AG08395 (cell line): ENCODE data around the gene TIMP2.
"Not testable (repeated sequence)": the region's sequence is repeated elsewhere in the genome, so short reads cannot be mapped to it uniquely, and the experiment has no call there.

Experiments
- DNase-seq: peaks from one replicate; pipeline ENCODE4 v3.0.0; 2012; ENCODE audit warnings: mixed read lengths, low spot score

The TIMP2 gene

DNA sequence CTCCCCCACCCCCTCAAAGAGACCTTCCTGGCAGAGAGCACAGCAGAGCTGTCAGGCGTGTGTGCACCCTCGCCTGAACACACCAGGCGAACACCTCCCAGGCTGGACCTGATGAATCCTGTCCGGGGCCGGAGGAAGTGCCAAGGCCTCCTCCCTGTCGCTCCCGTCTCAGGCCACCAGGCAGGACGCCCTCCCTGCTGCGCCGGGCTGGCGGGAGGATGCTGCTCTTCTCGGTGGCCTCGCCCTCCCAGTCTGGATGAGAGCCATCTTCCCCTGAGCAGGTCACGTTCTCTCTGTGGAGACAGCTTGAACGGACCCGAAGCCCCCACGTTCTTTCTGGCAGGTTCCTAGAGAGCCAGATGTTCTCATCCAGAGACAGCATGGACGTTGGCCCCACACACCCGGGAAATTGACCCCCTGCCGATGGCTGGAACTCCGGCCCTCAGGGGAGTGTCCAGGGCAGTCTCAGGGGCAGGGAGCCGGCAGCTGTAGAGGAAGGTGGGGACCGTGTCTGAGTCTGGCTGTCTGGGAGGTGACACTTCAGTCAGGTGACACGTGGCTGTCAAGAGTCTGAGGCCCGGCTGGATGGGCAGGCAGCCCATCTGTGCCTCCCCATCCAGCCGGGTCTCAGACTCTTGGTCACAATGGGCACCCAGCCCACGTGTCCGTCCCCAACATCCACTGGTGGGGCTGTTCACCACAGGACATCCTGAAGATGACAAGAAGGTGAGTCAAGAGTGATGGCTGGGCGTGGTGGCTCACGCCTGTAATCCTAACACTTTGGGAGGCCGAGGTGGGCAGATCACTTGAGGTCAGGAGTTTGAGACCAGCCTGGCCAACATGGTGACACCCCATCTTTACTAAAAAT, 5.0 kb upstream of the TIMP2 start:
- no peak for DNase-seq

DNA sequence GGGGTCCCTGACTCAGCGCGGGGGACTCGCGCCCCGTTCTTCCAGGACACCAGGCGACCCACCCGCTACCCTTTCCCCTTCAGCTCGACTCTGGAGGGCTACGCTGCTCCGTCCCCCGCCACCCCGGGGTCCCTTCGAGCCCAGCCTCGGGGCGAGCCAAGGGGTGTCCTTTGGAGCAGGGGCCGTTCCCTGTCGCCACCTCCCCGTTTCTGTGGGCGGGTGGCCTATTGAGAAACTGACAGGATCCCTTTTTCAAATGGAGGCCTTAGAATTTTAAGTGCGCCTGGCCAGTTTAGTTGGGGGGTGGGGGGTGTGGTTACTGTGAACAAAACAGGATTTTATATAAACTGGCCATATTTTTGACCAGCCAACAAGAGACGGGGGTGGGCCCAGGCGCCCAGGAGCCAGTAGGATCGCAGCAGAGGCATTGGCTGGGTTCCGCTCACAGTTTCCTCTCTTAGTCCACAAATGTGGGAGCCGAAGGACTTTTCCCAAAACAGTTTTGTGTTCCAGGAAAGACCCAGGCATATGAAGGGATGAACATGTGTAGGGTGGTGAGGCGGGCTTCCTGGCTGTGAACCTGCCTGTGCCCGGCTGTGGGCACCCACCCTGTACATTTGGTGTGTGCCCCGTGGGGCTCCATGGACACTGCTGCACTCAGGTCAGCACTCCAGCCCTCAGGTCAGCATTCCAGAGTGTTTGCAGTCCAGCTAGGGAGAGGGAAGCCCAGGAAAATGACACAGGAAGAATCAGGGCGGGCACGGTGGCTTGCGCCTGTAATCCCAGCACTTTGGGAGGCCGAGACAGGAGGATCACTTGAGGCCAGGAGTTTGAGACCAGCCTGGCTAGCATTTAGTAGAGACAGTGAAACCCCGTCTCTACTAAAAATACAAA, 722 bp upstream of the TIMP2 start:
- DNase-seq = peak; percentile 91

- DNase-seq = peak; percentile 38
Observed at GRCh38 chr17:78924481-78925151, 571 bp downstream of the TIMP2 start.

DNA sequence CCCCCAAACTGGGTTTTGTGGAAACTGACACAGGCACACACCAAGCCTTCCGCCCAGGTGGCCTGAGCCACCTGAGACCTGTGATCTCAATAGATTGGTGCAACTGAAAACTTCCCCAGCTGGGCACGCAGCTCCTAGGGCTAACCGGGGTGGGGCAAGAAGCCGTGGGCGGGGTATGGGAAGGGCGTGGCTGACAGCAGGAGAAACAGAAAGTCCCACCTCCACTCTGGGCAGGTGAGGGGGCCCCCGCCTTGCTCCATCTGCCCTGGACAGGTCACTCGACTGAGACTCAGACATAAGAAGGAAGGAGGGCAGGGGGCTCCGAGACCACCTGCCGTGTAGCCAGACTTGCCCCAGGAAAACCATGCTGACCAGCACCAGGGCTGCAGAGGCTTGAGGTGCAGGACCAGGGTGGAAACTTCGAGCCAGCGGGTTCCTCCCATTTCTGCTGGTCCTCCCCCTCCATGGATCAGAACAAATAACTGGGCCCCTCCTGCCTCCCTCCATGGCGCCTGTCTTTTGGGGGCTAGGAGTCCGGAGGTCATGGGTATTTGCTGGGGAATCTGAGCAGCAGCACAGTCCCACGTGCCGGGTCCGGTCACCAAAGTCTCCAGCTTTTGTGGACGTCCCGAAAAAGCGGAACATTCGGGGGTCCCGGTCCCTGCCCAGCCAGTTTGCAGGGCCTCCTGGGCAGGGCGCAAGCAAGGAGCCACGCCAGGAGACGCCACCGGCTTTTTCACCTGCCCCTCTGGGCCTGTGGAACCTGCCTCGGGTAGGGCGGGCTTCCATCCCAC, 1.3 kb downstream of the TIMP2 start:
- DNase-seq = peak; percentile 28

DNA sequence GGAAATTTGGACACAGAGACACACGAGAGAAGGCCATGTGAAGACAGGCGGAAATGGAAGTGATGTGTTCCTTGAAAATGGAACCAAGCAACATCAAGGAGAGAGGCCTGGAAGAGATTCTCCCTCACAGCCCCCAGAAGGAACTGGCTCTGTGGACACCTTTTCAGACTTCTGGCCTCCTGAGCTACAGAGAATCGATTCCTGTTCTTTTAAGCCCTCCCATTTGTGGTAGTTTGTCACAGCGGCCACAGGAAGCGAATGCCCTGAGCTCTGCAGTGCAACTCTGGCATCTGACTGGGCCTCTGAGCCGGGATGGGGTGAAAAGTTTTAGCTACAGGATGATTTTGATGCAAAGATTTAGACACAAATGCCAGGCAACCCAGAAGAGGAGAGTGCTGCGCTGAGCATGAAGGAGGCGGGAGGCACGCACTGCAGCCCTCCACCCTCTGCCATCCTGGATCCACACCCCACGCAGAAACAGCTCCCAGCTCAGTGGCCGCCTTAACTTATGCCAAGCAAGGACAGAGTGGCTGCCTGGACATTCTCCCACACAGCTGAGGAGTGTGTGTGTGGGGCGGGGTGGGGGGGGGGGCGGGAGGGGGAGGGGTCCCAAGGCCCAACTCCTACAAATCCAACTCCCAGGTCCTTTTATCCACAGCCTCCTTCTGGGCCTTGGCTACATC, 2.2 kb downstream of the TIMP2 start:
- DNase-seq = no peak

- DNase-seq = no peak
Observed at GRCh38 chr17:78921437-78921971, 3.7 kb downstream of the TIMP2 start.

- DNase-seq = no peak
Observed at GRCh38 chr17:78920528-78920927, 4.7 kb downstream of the TIMP2 start.

DNA sequence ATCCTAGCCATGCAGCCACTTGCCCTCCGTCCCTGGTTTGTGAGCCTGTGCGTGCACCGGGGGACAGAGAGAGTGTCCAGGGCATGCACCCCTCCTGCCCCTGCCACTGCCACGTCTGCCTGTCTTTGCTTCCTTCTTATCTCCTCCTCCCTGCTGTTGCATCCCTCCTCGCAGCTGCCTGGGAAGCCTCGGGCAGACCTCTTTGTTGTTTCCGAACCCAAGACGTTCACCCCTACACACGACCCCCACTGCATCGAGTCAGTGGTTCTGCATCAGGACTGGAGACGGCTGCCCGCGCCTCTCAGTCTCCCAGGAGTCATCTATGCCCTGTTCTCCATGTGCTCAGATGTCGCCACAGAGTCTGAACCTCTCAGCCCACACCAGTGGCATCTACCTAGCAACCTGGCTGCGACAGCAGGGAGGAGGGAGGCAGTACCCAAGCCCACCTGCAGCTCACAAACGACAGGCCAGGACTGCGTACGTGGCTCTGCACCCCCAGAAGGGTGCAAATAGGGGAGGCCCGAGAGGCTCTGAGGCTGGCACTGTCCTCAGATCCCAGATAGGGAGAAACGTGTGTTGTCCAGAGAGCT, 5.2 kb downstream of the TIMP2 start:
- no peak for DNase-seq

- no peak for DNase-seq
Observed at GRCh38 chr17:78918979-78919378, 6.2 kb downstream of the TIMP2 start.

DNA sequence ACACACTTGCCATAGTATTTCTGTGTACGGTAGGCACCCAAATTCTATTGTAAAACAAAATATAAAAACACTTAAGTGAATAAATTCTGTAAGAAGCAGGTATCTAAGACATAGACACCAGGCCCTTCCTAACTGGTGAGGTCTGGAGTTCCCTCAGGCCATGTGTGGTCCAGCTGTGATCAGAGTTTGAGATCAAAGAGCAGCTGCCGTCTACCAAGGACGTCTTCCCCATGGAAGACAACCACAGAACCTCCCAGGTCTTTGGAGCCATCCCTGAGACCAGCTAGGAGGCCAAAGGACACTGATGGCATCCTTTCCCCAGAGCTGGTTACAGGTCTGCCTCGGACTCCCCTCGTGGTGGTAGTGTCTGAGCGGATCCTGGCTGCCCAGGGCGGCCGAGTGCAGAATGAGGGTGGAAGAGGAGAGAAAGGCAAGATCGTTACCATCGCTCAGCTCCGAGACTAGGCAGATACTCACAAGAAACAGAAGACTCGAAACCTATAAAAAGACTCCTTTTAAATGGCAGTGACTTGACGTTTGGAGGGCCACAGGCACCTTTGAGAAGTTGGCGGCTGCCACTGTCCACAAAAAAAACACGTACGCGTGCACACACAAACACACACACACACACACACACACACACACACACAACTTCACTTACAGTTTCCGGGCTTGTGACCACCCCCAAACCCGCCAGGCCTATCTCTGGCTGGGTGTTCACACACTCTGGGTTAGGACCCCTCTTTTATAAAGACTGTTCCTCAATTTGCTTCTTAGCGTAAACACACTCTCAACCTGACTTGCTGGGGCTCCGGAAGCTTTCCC, 7.5 kb downstream of the TIMP2 start:
- no peak for DNase-seq

DNA sequence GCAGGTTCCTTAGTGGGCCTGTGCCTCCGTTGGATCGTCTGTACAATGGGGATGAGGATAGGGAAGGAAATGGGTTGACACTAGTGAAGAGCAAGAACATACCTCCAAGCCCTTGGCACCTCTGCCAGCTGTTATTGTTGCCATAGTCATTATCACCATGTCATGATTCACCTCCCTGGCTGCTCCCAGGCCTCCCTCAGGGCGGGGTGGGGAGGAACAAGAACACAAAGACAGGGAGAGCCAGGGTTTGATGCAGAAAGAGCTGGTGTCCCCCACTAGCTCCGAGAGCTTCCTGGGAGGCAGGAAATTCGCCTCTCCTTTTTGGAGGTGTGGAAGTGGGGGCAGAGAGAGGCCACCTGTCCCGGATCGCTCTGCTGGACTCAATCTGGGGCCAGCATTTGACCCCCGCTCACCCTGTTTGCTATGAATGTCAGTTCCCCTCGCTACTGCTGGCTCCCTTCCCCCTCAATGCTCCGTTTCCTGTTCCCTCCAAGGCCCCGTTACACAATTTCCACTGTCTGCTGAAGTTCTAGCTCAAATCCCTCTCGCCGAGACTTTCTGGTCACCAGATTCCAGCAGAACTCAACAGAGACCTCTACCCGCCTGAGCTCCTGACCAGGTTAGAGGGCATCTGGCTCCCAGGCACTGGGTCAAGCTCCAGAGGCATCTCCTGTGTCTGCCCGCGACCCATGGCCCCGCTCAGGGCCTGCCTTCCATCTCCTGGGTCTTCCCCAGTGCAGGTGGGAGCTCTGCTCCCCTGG, 9.1 kb downstream of the TIMP2 start:
- DNase-seq = peak; percentile 65

DNA sequence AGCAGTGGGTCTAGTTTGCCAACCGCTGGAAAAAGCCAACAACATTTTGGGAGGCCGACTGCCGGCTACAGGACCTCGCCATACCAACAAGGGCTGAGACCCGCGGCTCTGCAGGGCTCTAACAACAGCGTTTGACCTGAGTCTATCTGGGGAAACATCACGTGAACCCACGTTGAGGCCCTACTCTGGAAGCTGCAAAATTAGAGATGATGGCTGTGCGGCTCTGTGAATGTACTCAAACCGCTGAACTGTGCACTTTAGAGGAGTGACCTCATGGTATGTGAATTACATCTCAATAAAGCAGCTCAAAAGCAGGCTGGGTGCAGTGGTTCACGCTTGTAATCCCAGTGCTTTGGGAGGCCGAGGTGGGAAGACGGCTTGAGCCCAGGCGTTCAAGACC, 12.1 kb downstream of the TIMP2 start:
- DNase-seq = no peak

- DNase-seq = no peak
Observed at GRCh38 chr17:78912082-78912481, 13.1 kb downstream of the TIMP2 start.

DNA sequence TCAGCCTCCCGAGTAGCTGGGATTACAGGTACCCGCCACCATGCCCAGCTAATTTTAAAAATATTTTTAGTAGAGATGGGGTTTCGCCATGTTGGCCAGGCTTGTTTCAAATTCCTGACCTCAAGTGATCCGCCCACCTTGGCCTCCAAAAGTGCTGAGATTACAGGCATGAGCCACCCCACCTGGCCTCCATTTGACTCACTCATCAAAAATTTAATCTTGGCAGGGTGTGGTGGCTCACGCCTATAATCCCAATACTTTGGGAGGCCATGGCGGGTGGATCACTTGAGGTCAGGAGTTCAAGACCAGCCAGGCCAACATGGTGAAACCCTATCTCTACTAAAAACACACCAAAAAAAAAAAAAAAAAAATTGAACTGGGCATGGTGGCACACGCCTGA, 13.6 kb downstream of the TIMP2 start:
- not testable (repeated sequence) for DNase-seq

DNA sequence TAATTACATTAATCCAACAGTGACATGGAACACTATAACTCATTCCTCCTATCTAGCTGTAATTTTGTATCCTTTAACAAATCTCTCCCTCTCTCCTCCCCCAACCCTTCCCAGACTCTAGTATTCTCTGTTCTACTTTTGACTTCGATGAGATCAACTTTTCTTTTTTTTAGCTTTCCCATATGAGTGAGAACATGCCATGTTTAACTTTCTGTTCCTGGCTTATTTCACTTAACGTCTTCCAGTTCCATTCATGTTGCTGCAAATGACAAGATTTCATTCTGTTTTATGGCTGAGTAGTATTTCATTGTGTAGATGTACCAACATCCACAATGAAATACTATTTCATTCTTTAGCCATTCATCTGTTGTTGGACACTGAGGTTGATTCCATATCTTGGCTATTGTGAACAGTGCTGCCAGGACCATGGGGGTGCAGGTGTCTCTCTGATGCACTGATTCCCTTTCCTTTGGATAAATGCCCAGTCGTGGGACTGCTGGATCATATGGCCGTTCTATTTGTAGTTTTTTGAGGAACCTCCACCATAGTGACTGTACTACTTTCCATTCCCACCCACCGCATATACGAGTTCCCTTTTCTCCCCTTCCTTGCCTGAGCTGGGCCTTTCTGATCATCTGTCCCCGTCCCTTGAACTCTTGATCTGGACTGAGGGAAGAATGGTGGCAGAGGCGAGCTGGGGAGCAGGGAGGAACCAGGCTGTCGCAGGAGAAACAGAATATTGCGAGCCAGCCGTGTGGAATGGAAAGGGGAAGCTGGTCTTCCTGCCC, 14.5 kb downstream of the TIMP2 start:
- no peak for DNase-seq

DNA sequence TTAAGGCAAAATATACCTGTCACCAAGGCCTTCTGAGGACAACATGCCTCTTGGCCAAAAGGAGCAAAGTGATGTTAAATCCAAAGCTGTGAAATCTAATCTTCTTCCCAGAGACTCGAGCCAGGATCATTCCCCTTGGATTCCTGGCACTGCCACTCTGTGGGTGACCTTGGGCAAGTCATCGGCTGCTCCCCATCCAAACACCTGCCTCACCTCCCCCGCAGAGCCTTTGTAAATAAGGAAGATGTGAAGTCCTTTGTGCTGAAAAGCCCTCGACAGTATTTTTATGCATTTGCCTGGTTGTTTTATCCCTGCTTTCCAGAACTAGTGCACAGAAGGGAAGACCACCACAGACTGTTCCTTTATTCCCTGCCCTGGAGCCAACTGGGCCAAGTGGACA, 16.8 kb downstream of the TIMP2 start:
- no peak for DNase-seq

DNA sequence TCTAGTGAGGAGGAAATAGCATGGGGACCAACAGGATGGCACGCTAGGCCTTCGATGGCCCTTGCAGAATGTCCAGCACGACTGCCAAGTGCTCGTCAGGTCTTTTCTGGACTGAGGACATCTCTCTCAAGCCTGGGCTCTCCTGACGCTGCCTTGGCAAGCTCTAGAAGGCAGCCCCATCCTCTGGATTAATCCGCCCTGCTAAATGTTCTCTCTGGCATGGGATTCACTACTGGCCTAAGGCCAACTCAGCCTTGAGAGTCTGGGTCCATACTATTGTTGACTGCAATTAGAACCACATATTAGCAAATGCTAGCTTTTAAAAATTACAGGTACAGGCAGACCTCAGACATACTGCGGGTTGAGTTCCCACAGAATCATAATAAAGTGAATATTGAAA, 19.6 kb downstream of the TIMP2 start:
- no peak for DNase-seq

DNA sequence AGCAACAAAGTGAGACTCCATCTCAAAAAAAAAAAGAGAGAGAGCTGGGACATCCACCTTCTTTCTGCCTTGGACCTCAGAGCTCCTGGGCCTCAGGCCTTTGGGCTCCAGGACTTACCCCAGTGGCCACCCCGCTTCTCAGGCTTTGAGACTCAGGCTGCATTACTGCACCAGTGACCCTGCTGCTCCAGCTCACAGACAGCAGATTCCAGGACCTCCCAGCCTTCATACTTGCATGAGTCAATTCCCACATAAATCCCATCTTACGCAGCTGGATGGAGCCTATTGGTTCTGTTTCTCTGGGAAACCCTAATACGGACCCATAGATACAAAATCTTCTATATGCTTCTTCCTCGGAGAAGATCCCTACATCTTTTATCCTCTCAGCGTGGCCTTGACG, 20.1 kb downstream of the TIMP2 start:
- DNase-seq = no peak
